Endothelial cell of umbilical vein (primary cell): ENCODE data around the gene SMURF2. TPM values are rescaled to one million over a fixed set of nuclear protein-coding genes. Genes with fewer than 3 reads are reported as not detected.

Experiments used
- BruUV-seq: library from RNA; stranded (reverse); fragments of 400-500 nt; replicated peaks from 2 replicates; lab custom pipeline; 2021; lab: Mats Ljungman, UMichigan
- CTCF ChIA-PET: fragments of 300-600, 350-600 bp; sonication (Branson Sonifier 250); formaldehyde crosslinking; loops from one replicate; lab custom pipeline; 2021; ENCODE audit warnings: antibody characterized with exemption, inconsistent platforms; lab: Charles Lee
- POLR2A ChIA-PET: fragments of 300-600, 350-600 bp; sonication (Branson Sonifier 250); formaldehyde crosslinking; loops from one replicate; lab custom pipeline; 2021; ENCODE audit warnings: antibody characterized with exemption, inconsistent platforms; lab: Charles Lee
- DNase-seq: peaks from one replicate; pipeline ENCODE4 v3.0.0-alpha.2; 2011; ENCODE audit warnings: low read depth, low spot score
- FAIRE-seq: peaks from 2 replicates; lab custom pipeline; 2011; peaks lifted over from hg19 to GRCh38; lab: Jason Lieb, UNC
- H2AFZ ChIP-seq: 2 replicates; pipeline ENCODE4 v1.6.0; 2012; ENCODE audit warnings: low read depth, low read length, control low read depth, inconsistent platforms
- H3K27ac ChIP-seq: 2 replicates; pipeline ENCODE4 v1.5.1; 2011; ENCODE audit warnings: low read depth, mild to moderate bottlenecking, control low read depth, low read length, moderate library complexity; ENCODE audit not compliant: insufficient read depth
- H3K27me3 ChIP-seq, 2 experiments: 2 replicates each; pipeline versions ENCODE4 v1.6.0 to v1.6.1; 2011; ENCODE audit warnings: low read length in 2 of 2, mixed read lengths in 1 of 2; ENCODE audit not compliant: control insufficient read depth in 2 of 2, insufficient read depth in 2 of 2
- H3K36me3 ChIP-seq, 2 experiments: 2 replicates in 1 of 2; 3 replicates in 1 of 2; pipeline ENCODE4 v1.5.1; 2011; ENCODE audit warnings: low read length in 2 of 2, mild to moderate bottlenecking in 1 of 2, moderate library complexity in 1 of 2; ENCODE audit not compliant: control insufficient read depth in 2 of 2, insufficient read depth in 2 of 2; ENCODE audit errors: extremely low read depth in 1 of 2
- H3K4me1 ChIP-seq: 3 replicates; pipeline ENCODE4 v1.5.1; 2011; ENCODE audit warnings: mild to moderate bottlenecking, low read length; ENCODE audit not compliant: control insufficient read depth, insufficient read depth; ENCODE audit errors: extremely low read depth
- H3K4me2 ChIP-seq: 2 replicates; pipeline ENCODE4 v1.6.1; 2011; ENCODE audit warnings: low read length, control low read depth, mixed read lengths; ENCODE audit not compliant: insufficient read depth
- H3K4me3 ChIP-seq, 3 experiments: fragments of 200-600 bp in 1 of 3; sonication (generic), shearing (Covaris generic) in 1 of 3; replicated peaks in 1 of 3; 2 replicates each; pipeline ENCODE4 v1.5.1; 2011 to 2016; ENCODE audit warnings: control low read depth in 3 of 3, low read length in 3 of 3, mild to moderate bottlenecking in 2 of 3, inconsistent platforms in 1 of 3, low read depth in 1 of 3, moderate library complexity in 1 of 3; ENCODE audit not compliant: insufficient read depth in 1 of 3
- H3K79me2 ChIP-seq: 2 replicates; pipeline ENCODE4 v1.6.0; 2012; ENCODE audit warnings: low read length, inconsistent platforms; ENCODE audit not compliant: control insufficient read depth, insufficient read depth
- H3K9ac ChIP-seq: replicated peaks from 2 replicates; pipeline ENCODE3; 2011; ENCODE audit warnings: low read length, control low read depth; ENCODE audit not compliant: insufficient read depth; ENCODE audit errors: extremely low read depth
- H3K9me1 ChIP-seq: replicated peaks from 3 replicates; pipeline ENCODE4 v1.6.0; 2011; ENCODE audit warnings: mild to moderate bottlenecking, low read length; ENCODE audit not compliant: control insufficient read depth, insufficient read depth; ENCODE audit errors: extremely low read depth
- H3K9me3 ChIP-seq: replicated peaks from 2 replicates; pipeline ENCODE4 v1.5.1; 2012; ENCODE audit warnings: low read length, inconsistent platforms; ENCODE audit not compliant: control insufficient read depth, insufficient read depth
- H4K20me1 ChIP-seq: replicated peaks from 2 replicates; pipeline ENCODE3; 2011; ENCODE audit warnings: mild to moderate bottlenecking, low read length; ENCODE audit not compliant: control insufficient read depth, insufficient read depth; ENCODE audit errors: extremely low read depth
- CTCF ChIP-seq, 2 donors: IDR thresholded peaks; 1 replicate in 1 of 2; 2 replicates in 1 of 2; pipeline ENCODE4 v1.5.1; 2011; ENCODE audit warnings: low read length in 2 of 2, mild to moderate bottlenecking in 2 of 2, moderate library complexity in 2 of 2, control low read depth in 1 of 2, inconsistent platforms in 1 of 2, low read depth in 1 of 2; ENCODE audit not compliant: insufficient read depth in 1 of 2; ENCODE audit errors: extremely low read depth in 1 of 2
- EZH2 ChIP-seq: IDR thresholded peaks from 2 replicates; pipeline ENCODE4 v1.6.1; 2012; ENCODE audit warnings: borderline replicate concordance, low read depth, mild to moderate bottlenecking, moderate library complexity, low read length, inconsistent platforms; ENCODE audit not compliant: severe bottlenecking
- FOS ChIP-seq: IDR thresholded peaks from 2 replicates; pipeline ENCODE4 v1.6.1; 2011; ENCODE audit warnings: mild to moderate bottlenecking, low read length, moderate library complexity, borderline replicate concordance; ENCODE audit not compliant: insufficient read depth
- GATA2 ChIP-seq: IDR thresholded peaks from 2 replicates; pipeline ENCODE4 v1.7.0; 2011; ENCODE audit warnings: low read depth, mild to moderate bottlenecking, moderate library complexity, mixed read lengths, low read length; ENCODE audit not compliant: insufficient read length, insufficient read depth
- JUN ChIP-seq: IDR thresholded peaks from 2 replicates; pipeline ENCODE4 v1.6.1; 2011; ENCODE audit warnings: borderline replicate concordance, low read depth; ENCODE audit not compliant: insufficient read length, insufficient read depth
- MAX ChIP-seq: IDR thresholded peaks from 2 replicates; pipeline ENCODE4 v1.6.1; 2011; ENCODE audit not compliant: insufficient read depth, insufficient read length
- MYC ChIP-seq: IDR thresholded peaks from one replicate; pipeline ENCODE4 v1.6.1; 2011; ENCODE audit warnings: mild to moderate bottlenecking, low read depth, low read length
- POLR2A ChIP-seq: IDR thresholded peaks from 2 replicates; pipeline ENCODE4 v1.6.1; 2012; ENCODE audit warnings: low read depth, mild to moderate bottlenecking, control low read depth, low read length
- POLR2AphosphoS5 ChIP-seq: IDR thresholded peaks from 2 replicates; pipeline ENCODE4 v1.6.1; 2012; ENCODE audit warnings: low read depth, mild to moderate bottlenecking, control low read depth, low read length, moderate library complexity; ENCODE audit not compliant: insufficient read depth
- dilution Hi-C: fragments of 300-500 bp; cut with MboI; formaldehyde crosslinking; loops from one replicate; pipeline ENCODE4 v1.15.0; 2019; ENCODE audit warnings: low sequenced_read_pairs; ENCODE audit not compliant: extremely low pct_ligation_motif_present
- intact Hi-C: fragments of 100-400 bp; cut with micrococcal nuclease; formaldehyde crosslinking; loops from one replicate; pipeline ENCODE4 v1.10.0; 2022
- polyA plus RNA-seq, 4 experiments: library from polyadenylated mRNA; depleted of rRNA in 3 of 4; stranded (reverse) in 3 of 4; unstranded in 1 of 4; fragments of >200 nt; gene quantifications; 2 replicates each; pipeline versions ENCODE4 v1.2.1 to v1.2.3, GENCODE V29; 2011 to 2012; ENCODE audit warnings: missing spikeins in 1 of 4
- total RNA-seq: library from RNA; stranded (reverse); gene quantifications from 2 replicates; pipeline ENCODE4 v1.2.3, GENCODE V29; 2021

Gene SMURF2
- total and polyA plus RNA-seq, 2 donors (not counting 3 experiments of a cell fraction or from before 2014, with no cell fraction given), result 32.9 to 105 TPM

- Histone ChIP-seq H2AFZ (no peak overlapping the region), H4K20me1 (peaks cover 22% of the 10 kb centered on the region), H3K9ac (no peak overlapping the region), H3K4me1 (peaks cover 74% of the 10 kb centered on the region), H3K4me2 (no peak overlapping the region), H3K27me3 (no peaks in the 10 kb centered on the region), H3K27ac (no peak overlapping the region), H3K36me3 (peaks cover 0 to 3% of the 10 kb centered on the region in 2 experiments), H3K9me1 (peaks cover 2% of the 10 kb centered on the region), H3K9me3 (no peaks in the 10 kb centered on the region), H3K79me2 (peaks cover 95% of the 10 kb centered on the region), H3K4me3 (no peak overlapping the region)
- dilution Hi-C loops, result no loop called here
- BruUV-seq, result no TSS peak
- POLR2A ChIA-PET, result no interaction called here
- CTCF ChIA-PET, result interaction anchor here (1.6 kb wide), 1 partner anchor 14 kb away, joined by 3 read pairs; no protein-coding TSS in a partner anchor
- no peak for DNase-seq
- intact Hi-C loops, result no loop called here
- no peak for TF ChIP-seq POLR2AphosphoS5
- no peak for TF ChIP-seq GATA2
- no peak for TF ChIP-seq JUN
- no peak for TF ChIP-seq FOS
- TF ChIP-seq MYC, result no peak
- no peak for TF ChIP-seq EZH2
- TF ChIP-seq MAX, result no peak
- no peak for TF ChIP-seq CTCF (IDR thresholded peaks at IDR 0.05; ENCODE audit: extremely low read depth in 1 of 2, insufficient read depth in 1 of 2, low read depth in 1 of 2, low read length in 2 of 2)
- TF ChIP-seq POLR2A, result no peak
- no peak for FAIRE-seq
These were observed 43.3 kb downstream of the SMURF2 start for GRCh38 chr17:64618848-64619247.
